Measurements from ENCODE around the gene LCE1D. TPM values are rescaled to one million over a fixed set of nuclear protein-coding genes. Genes with fewer than 3 reads are reported as not detected.

The LCE1D gene
- not detected for polyA plus RNA-seq (2013, experiment 1 of 2)
- polyA plus RNA-seq (2013, experiment 2 of 2): not detected

GRCh38 chr1:152796421-152796820 lies at the start of gene LCE1D:
LCE1D (plus strand) TSS chr1:152796721; CDS start chr1:152797795, 1,074 bp downstream.
- Histone ChIP-seq H3K79me2 (ENCODE audit: control insufficient read depth, insufficient read depth, low read length) (no peaks in the 10 kb centered on the region), H2BK5ac (ENCODE audit: low read length) (no peak within 1 kb of the TSS), H2BK120ac (ENCODE audit: low read depth, low read length) (no peak within 1 kb of the TSS), H3K79me1 (ENCODE audit: low read length) (no peaks in the 10 kb centered on the region), H3K23ac (ENCODE audit: low read length) (no peak within 1 kb of the TSS), H2AK5ac (ENCODE audit: low read length) (no peak within 1 kb of the TSS), H2BK15ac (replicated peaks; ENCODE audit: low read depth) (no peak within 1 kb of the TSS), H3K18ac (ENCODE audit: low read length) (no peak within 1 kb of the TSS), H3K56ac (ENCODE audit: low read length) (no peak within 1 kb of the TSS), H3K9ac (ENCODE audit: low read length) (no peak within 1 kb of the TSS), H3K27me3 (ENCODE audit: insufficient read depth, low read length, poor library complexity) (no peaks in the 10 kb centered on the region), H3K4me1 (ENCODE audit: control insufficient read depth, low read depth, low read length) (no peaks in the 10 kb centered on the region), H3K27ac (ENCODE audit: low read depth, low read length) (no peak within 1 kb of the TSS), H3K4me3 (ENCODE audit: low read length) (no peak within 1 kb of the TSS), H4K5ac (ENCODE audit: low read length) (no peak within 1 kb of the TSS), H3K4me2 (ENCODE audit: low read length) (no peak within 1 kb of the TSS), H3K36me3 (ENCODE audit: control insufficient read depth, insufficient read depth, low read length) (no peaks in the 10 kb centered on the region), H3K4ac (ENCODE audit: low read depth, low read length) (no peak within 1 kb of the TSS), H4K8ac (ENCODE audit: low read depth, low read length) (no peak within 1 kb of the TSS)
- WGBS (ENCODE audit: extremely low coverage, insufficient coverage, low lambda C conversion rate): no CpG with 5 or more reads among the region's 3 CpGs
- DNase-seq: no peak

- H3K79me1 ChIP-seq (ENCODE audit: low read length): no peaks in the 10 kb centered on the region
- H4K5ac ChIP-seq (ENCODE audit: low read length): no peak overlapping the region
- H3K27me3 ChIP-seq (ENCODE audit: insufficient read depth, low read length, poor library complexity): no peaks in the 10 kb centered on the region
- H4K8ac ChIP-seq (ENCODE audit: low read depth, low read length): no peak overlapping the region
- H3K4me3 ChIP-seq (ENCODE audit: low read length): no peak overlapping the region
- no peak overlapping the region for H3K4me2 ChIP-seq (ENCODE audit: low read length)
- H3K27ac ChIP-seq (ENCODE audit: low read depth, low read length): no peak overlapping the region
- H3K9ac ChIP-seq (ENCODE audit: low read length): no peak overlapping the region
- DNase-seq: no peak
- H3K4me1 ChIP-seq (ENCODE audit: control insufficient read depth, low read depth, low read length): no peaks in the 10 kb centered on the region
- no CpG with 5 or more reads among the region's 1 CpG for WGBS (ENCODE audit: extremely low coverage, insufficient coverage, low lambda C conversion rate)
- H3K79me2 ChIP-seq (ENCODE audit: control insufficient read depth, insufficient read depth, low read length): no peaks in the 10 kb centered on the region
- no peak overlapping the region for H3K4ac ChIP-seq (ENCODE audit: low read depth, low read length)
- no peak overlapping the region for H2BK5ac ChIP-seq (ENCODE audit: low read length)
- no peak overlapping the region for H2AK5ac ChIP-seq (ENCODE audit: low read length)
- no peak overlapping the region for H2BK15ac ChIP-seq (replicated peaks; ENCODE audit: low read depth)
- no peak overlapping the region for H3K56ac ChIP-seq (ENCODE audit: low read length)
- no peak overlapping the region for H3K18ac ChIP-seq (ENCODE audit: low read length)
- no peak overlapping the region for H2BK120ac ChIP-seq (ENCODE audit: low read depth, low read length)
- H3K36me3 ChIP-seq (ENCODE audit: control insufficient read depth, insufficient read depth, low read length): no peaks in the 10 kb centered on the region
- H3K23ac ChIP-seq (ENCODE audit: low read length): no peak overlapping the region
Observed at GRCh38 chr1:152747831-152748230, 48.7 kb upstream of the LCE1D start.

- H2AK5ac ChIP-seq (ENCODE audit: low read length): no peak overlapping the region
- H2BK5ac ChIP-seq (ENCODE audit: low read length): no peak overlapping the region
- WGBS (ENCODE audit: extremely low coverage, insufficient coverage, low lambda C conversion rate): no CpG with 5 or more reads among the region's 1 CpG
- no peak overlapping the region for H3K27ac ChIP-seq (ENCODE audit: low read depth, low read length)
- H3K36me3 ChIP-seq (ENCODE audit: control insufficient read depth, insufficient read depth, low read length): no peaks in the 10 kb centered on the region
- H3K18ac ChIP-seq (ENCODE audit: low read length): no peak overlapping the region
- no peak overlapping the region for H3K9ac ChIP-seq (ENCODE audit: low read length)
- H2BK15ac ChIP-seq (replicated peaks; ENCODE audit: low read depth): no peak overlapping the region
- no peak overlapping the region for H3K4me3 ChIP-seq (ENCODE audit: low read length)
- H4K5ac ChIP-seq (ENCODE audit: low read length): no peak overlapping the region
- H3K27me3 ChIP-seq (ENCODE audit: insufficient read depth, low read length, poor library complexity): no peaks in the 10 kb centered on the region
- H3K79me2 ChIP-seq (ENCODE audit: control insufficient read depth, insufficient read depth, low read length): no peaks in the 10 kb centered on the region
- H3K4ac ChIP-seq (ENCODE audit: low read depth, low read length): no peak overlapping the region
- no peaks in the 10 kb centered on the region for H3K79me1 ChIP-seq (ENCODE audit: low read length)
- no peaks in the 10 kb centered on the region for H3K4me1 ChIP-seq (ENCODE audit: control insufficient read depth, low read depth, low read length)
- no peak overlapping the region for H3K4me2 ChIP-seq (ENCODE audit: low read length)
- H3K23ac ChIP-seq (ENCODE audit: low read length): no peak overlapping the region
- no peak overlapping the region for H4K8ac ChIP-seq (ENCODE audit: low read depth, low read length)
- no peak for DNase-seq
- H3K56ac ChIP-seq (ENCODE audit: low read length): no peak overlapping the region
- no peak overlapping the region for H2BK120ac ChIP-seq (ENCODE audit: low read depth, low read length)
Observed at GRCh38 chr1:152752225-152752624, 44.3 kb upstream of the LCE1D start.

GRCh38 chr1:152753586-152753985 lies 42.9 kb upstream of the LCE1D start:
- Histone ChIP-seq H4K5ac (ENCODE audit: low read length) (no peak overlapping the region), H3K27ac (ENCODE audit: low read depth, low read length) (no peak overlapping the region), H3K9ac (ENCODE audit: low read length) (no peak overlapping the region), H2AK5ac (ENCODE audit: low read length) (no peak overlapping the region), H3K18ac (ENCODE audit: low read length) (no peak overlapping the region), H3K56ac (ENCODE audit: low read length) (no peak overlapping the region), H2BK15ac (replicated peaks; ENCODE audit: low read depth) (no peak overlapping the region), H3K4me3 (ENCODE audit: low read length) (no peak overlapping the region), H3K4me2 (ENCODE audit: low read length) (no peak overlapping the region), H4K8ac (ENCODE audit: low read depth, low read length) (no peak overlapping the region), H3K36me3 (ENCODE audit: control insufficient read depth, insufficient read depth, low read length) (no peaks in the 10 kb centered on the region), H2BK5ac (ENCODE audit: low read length) (no peak overlapping the region), H3K4ac (ENCODE audit: low read depth, low read length) (no peak overlapping the region), H3K23ac (ENCODE audit: low read length) (no peak overlapping the region), H3K4me1 (ENCODE audit: control insufficient read depth, low read depth, low read length) (no peaks in the 10 kb centered on the region), H3K79me2 (ENCODE audit: control insufficient read depth, insufficient read depth, low read length) (no peaks in the 10 kb centered on the region), H3K27me3 (ENCODE audit: insufficient read depth, low read length, poor library complexity) (no peaks in the 10 kb centered on the region), H2BK120ac (ENCODE audit: low read depth, low read length) (no peak overlapping the region), H3K79me1 (ENCODE audit: low read length) (no peaks in the 10 kb centered on the region)
- no peak for DNase-seq
- no CpG with 5 or more reads among the region's 1 CpG for WGBS (ENCODE audit: extremely low coverage, insufficient coverage, low lambda C conversion rate)

- no CpG with 5 or more reads among the region's 2 CpGs for WGBS (ENCODE audit: extremely low coverage, insufficient coverage, low lambda C conversion rate)
- no peak overlapping the region for H3K4me2 ChIP-seq (ENCODE audit: low read length)
- H3K9ac ChIP-seq (ENCODE audit: low read length): no peak overlapping the region
- H3K56ac ChIP-seq (ENCODE audit: low read length): no peak overlapping the region
- no peak overlapping the region for H2AK5ac ChIP-seq (ENCODE audit: low read length)
- no peak overlapping the region for H3K4ac ChIP-seq (ENCODE audit: low read depth, low read length)
- no peaks in the 10 kb centered on the region for H3K79me1 ChIP-seq (ENCODE audit: low read length)
- H2BK5ac ChIP-seq (ENCODE audit: low read length): no peak overlapping the region
- no peak overlapping the region for H3K23ac ChIP-seq (ENCODE audit: low read length)
- no peaks in the 10 kb centered on the region for H3K4me1 ChIP-seq (ENCODE audit: control insufficient read depth, low read depth, low read length)
- no peak overlapping the region for H2BK120ac ChIP-seq (ENCODE audit: low read depth, low read length)
- no peak overlapping the region for H4K5ac ChIP-seq (ENCODE audit: low read length)
- no peaks in the 10 kb centered on the region for H3K27me3 ChIP-seq (ENCODE audit: insufficient read depth, low read length, poor library complexity)
- H3K4me3 ChIP-seq (ENCODE audit: low read length): no peak overlapping the region
- no peak for DNase-seq
- no peaks in the 10 kb centered on the region for H3K36me3 ChIP-seq (ENCODE audit: control insufficient read depth, insufficient read depth, low read length)
- H3K79me2 ChIP-seq (ENCODE audit: control insufficient read depth, insufficient read depth, low read length): no peaks in the 10 kb centered on the region
- no peak overlapping the region for H2BK15ac ChIP-seq (replicated peaks; ENCODE audit: low read depth)
- H3K18ac ChIP-seq (ENCODE audit: low read length): no peak overlapping the region
- H3K27ac ChIP-seq (ENCODE audit: low read depth, low read length): no peak overlapping the region
- no peak overlapping the region for H4K8ac ChIP-seq (ENCODE audit: low read depth, low read length)
Observed at GRCh38 chr1:152756872-152757271, 39.6 kb upstream of the LCE1D start.

- Histone ChIP-seq H2BK120ac (ENCODE audit: low read depth, low read length) (no peak within 1 kb of the TSS), H3K56ac (ENCODE audit: low read length) (no peak within 1 kb of the TSS), H3K4ac (ENCODE audit: low read depth, low read length) (no peak within 1 kb of the TSS), H3K79me1 (ENCODE audit: low read length) (no peaks in the 10 kb centered on the region), H4K5ac (ENCODE audit: low read length) (no peak within 1 kb of the TSS), H3K36me3 (ENCODE audit: control insufficient read depth, insufficient read depth, low read length) (no peaks in the 10 kb centered on the region), H2AK5ac (ENCODE audit: low read length) (no peak within 1 kb of the TSS), H3K27ac (ENCODE audit: low read depth, low read length) (no peak within 1 kb of the TSS), H3K4me1 (ENCODE audit: control insufficient read depth, low read depth, low read length) (no peaks in the 10 kb centered on the region), H3K9ac (ENCODE audit: low read length) (no peak within 1 kb of the TSS), H4K8ac (ENCODE audit: low read depth, low read length) (no peak within 1 kb of the TSS), H3K27me3 (ENCODE audit: insufficient read depth, low read length, poor library complexity) (no peaks in the 10 kb centered on the region), H3K4me3 (ENCODE audit: low read length) (no peak within 1 kb of the TSS), H2BK5ac (ENCODE audit: low read length) (no peak within 1 kb of the TSS), H3K4me2 (ENCODE audit: low read length) (no peak within 1 kb of the TSS), H3K23ac (ENCODE audit: low read length) (no peak within 1 kb of the TSS), H3K18ac (ENCODE audit: low read length) (no peak within 1 kb of the TSS), H2BK15ac (replicated peaks; ENCODE audit: low read depth) (no peak within 1 kb of the TSS), H3K79me2 (ENCODE audit: control insufficient read depth, insufficient read depth, low read length) (no peaks in the 10 kb centered on the region)
- WGBS (ENCODE audit: extremely low coverage, insufficient coverage, low lambda C conversion rate): no CpG with 5 or more reads among the region's 6 CpGs
- DNase-seq: no peak
Observed at GRCh38 chr1:152757747-152758146, 38.8 kb upstream of the LCE1D start, which contains the start of gene KPRP. KPRP (plus strand) TSS chr1:152758025; CDS start chr1:152759589, 1,564 bp downstream.
